LNCaP clone FGC (cell line): Measurements from ENCODE around the gene PAM.

Experiments used
- DNase-seq: peaks from one replicate; pipeline ENCODE4 v3.0.0-alpha.2; 2011; ENCODE audit warnings: low read depth
- H3K4me3 ChIP-seq: 2 replicates; pipeline ENCODE4 v1.5.1; 2011; ENCODE audit warnings: mild to moderate bottlenecking, low read depth, low read length, control low read depth
- TF ChIP-seq, protein P1 (sequence below): IDR thresholded peaks from 2 replicates; pipeline ENCODE4 v1.5.1; 2012; ENCODE audit warnings: mild to moderate bottlenecking; ENCODE audit not compliant: control insufficient read depth, insufficient read depth; ENCODE audit errors: extremely low read depth

Gene PAM

DNA sequence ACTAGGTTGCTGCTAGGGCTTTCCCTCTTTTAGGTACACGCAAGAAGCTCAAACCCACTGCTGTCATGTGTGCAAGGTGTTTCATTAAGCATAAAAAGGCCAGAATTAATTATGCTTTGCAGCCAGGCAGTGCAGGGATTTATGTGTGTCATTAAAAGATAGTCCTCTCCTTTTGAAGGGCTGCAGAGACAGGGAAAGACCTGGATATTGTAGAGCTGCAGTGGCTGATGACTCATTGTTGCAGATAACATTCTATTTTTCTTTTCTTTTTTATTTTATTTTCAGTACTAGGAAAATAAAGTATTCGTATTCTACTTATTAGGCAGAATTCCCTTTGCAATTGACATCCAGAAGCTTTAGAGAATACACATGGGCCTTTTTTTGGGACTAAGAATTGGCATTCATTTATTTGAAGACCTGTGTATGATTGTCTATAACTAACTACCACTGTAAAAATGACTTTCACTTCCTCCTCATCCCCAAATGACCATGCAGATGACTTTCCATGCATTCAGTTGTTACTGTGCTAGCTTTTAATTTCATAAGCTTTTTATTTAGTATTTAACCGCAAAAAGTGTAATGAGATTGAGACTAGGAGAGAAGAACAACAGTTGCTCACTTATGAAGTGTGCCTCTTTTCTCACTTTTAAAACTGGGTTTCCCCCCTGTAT, 113.0 kb downstream of the PAM start:
- TF ChIP-seq, protein P1, sequence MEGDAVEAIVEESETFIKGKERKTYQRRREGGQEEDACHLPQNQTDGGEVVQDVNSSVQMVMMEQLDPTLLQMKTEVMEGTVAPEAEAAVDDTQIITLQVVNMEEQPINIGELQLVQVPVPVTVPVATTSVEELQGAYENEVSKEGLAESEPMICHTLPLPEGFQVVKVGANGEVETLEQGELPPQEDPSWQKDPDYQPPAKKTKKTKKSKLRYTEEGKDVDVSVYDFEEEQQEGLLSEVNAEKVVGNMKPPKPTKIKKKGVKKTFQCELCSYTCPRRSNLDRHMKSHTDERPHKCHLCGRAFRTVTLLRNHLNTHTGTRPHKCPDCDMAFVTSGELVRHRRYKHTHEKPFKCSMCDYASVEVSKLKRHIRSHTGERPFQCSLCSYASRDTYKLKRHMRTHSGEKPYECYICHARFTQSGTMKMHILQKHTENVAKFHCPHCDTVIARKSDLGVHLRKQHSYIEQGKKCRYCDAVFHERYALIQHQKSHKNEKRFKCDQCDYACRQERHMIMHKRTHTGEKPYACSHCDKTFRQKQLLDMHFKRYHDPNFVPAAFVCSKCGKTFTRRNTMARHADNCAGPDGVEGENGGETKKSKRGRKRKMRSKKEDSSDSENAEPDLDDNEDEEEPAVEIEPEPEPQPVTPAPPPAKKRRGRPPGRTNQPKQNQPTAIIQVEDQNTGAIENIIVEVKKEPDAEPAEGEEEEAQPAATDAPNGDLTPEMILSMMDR = no peak
- no peak for DNase-seq
- no peak overlapping the region for H3K4me3 ChIP-seq

DNA sequence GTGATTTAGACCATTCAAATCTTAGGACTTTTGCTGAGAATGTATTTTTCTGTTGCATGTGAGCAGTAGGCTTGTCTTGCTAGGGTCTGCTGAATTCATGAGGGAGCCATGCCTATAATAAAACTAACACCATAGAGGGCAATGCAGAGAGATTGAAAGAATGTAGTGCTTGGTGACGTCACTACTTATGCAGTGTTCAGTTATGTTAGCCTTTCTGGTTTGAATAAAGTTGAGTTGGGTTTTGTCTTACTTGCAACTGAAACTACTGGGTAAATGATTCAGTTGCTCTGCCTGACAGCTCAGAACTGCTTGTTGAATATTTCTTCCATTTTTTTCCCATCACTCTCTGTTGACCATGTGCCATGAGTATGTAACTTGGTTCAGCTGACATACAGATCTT, 114.1 kb downstream of the PAM start:
- no peak for DNase-seq
- H3K4me3 ChIP-seq = no peak overlapping the region
- TF ChIP-seq, protein P1 = no peak

DNA sequence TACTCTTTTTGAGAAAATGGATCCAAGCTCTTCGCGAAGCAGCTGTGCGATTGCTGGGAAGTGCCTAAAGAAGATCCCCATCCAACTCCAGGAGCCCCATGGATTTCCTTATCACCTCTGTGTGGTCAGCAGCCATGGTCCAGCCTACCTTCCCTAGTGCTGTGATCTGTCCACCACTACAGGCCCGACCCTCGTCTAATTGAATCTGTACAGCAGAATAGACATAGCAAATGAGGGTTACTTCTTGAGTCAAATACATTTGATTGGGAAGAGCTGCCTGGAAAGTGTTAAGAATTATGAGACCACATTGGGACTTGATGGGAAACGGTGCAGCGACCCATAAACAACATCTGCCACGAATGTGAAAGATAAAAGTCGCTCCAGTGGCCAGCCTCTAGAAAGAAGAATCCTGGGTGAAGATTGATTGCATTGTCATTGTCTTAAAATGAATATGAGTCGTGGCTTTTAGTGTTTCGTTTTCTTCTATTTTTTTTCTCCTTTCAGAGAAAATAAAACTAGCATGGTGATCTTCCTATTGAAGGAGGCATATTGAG, 118.4 kb downstream of the PAM start:
- TF ChIP-seq, protein P1 = no peak
- DNase-seq = no peak
- no peak overlapping the region for H3K4me3 ChIP-seq

DNA sequence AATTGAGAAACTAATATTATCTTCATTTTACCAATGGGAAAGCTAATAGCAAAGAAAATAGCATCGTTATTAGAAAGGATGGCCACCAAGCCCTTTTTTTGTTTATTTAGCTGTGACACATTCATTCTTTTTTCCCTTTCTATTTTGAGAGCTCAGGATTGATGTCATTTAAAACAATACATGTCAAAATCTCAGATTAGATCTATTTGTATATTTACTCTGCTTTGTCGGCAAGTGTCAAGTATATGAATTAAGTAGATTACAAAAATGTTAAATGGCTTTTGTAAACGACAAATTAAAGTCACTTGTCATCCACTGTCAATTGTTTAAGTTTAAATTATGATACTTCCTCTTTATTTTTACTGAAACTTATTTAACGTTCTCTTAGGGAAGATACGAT, 118.9 kb downstream of the PAM start:
- no peak for DNase-seq
- H3K4me3 ChIP-seq = no peak overlapping the region
- TF ChIP-seq, protein P1 = no peak

DNA sequence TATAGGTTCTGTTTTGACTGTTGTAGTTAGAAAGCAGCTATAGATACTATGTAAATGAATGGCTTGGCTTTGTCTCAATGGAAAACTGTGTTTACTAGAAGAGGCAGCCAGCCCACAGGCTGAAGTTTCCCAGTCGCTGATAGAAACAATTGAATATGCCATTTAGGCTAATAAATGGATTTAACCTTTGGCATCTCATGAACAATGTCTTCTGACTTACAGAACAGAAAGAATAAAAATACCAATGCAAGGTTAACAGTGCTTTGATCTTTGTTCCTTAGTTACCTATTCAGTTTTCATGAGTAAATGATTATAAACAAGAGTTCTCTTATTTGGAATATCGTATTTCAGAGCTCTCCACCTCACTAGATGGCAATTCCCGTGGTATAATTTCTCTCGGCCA, 120.6 kb downstream of the PAM start:
- no peak for DNase-seq
- TF ChIP-seq, protein P1 = no peak
- no peak overlapping the region for H3K4me3 ChIP-seq

DNA sequence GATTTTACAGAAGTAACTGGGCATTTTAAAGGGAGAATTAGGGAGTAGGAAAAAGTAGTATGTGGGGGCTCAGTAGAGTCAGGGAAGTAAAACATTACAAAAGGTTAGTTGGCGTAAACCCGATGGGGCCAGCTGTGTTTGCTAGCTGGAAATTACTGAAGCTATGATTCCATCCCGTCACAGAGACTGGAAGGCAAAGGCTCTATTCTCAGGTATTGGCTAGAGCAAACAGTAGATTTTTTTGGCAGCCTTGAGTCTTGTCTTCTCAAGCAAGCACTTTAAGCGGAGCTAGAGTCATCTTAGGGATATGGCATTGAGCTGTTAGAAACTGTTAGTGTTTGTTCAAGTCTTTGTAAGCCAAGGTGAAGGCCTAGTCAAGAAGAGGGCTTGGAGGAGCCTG, 121.5 kb downstream of the PAM start:
- no peak overlapping the region for H3K4me3 ChIP-seq
- TF ChIP-seq, protein P1 = no peak
- no peak for DNase-seq

DNA sequence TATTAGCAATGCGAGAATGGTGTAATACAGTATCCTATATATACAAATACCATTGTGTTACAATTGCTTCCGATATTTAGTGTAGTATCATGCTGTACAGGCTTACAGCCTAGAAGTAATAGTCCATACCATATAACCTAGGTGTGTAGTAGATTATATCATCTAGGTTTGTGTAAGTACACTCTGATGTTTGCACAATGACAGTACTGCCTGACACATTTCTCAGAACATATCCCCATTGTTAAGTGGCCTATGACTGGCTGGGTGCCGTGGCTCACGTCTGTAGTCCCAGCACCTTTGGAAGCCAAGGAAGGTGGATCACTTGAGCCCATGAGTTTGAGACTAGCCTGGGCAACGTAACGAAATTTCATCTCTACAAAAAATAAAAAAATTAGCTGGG, 124.6 kb downstream of the PAM start:
- no peak for DNase-seq
- no peak overlapping the region for H3K4me3 ChIP-seq
- TF ChIP-seq, protein P1 = no peak
